H9 (cell line): ENCODE results near the gene FAM170B. TPM values are rescaled to one million over a fixed set of nuclear protein-coding genes. Genes with fewer than 3 reads are reported as not detected.
A peak's percentile ranks its signal among the peaks of the same experiment; 100 is the strongest.

Source experiments
- DNase-seq: peaks from one replicate; pipeline ENCODE4 v3.0.0-alpha.2; 2017
- H2AFZ ChIP-seq: one replicate; pipeline ENCODE4 v1.6.1; 2013; ENCODE audit warnings: mild to moderate bottlenecking, low read length, control low read depth, moderate library complexity
- H2AK5ac ChIP-seq: 2 replicates; pipeline ENCODE4 v1.6.1; 2013; ENCODE audit warnings: low read length, control low read depth, mixed read lengths; ENCODE audit not compliant: insufficient read length
- H2BK120ac ChIP-seq: one replicate; pipeline ENCODE4 v1.6.1; 2013; ENCODE audit warnings: low read depth, mild to moderate bottlenecking, low read length, control low read depth, inconsistent platforms; ENCODE audit not compliant: poor library complexity, severe bottlenecking
- H2BK12ac ChIP-seq: 2 replicates; pipeline ENCODE4 v1.6.1; 2013; ENCODE audit warnings: low read length, control low read depth, mixed read lengths, low read depth; ENCODE audit not compliant: insufficient read length
- H2BK15ac ChIP-seq: 2 replicates; pipeline ENCODE4 v1.6.1; 2013; ENCODE audit warnings: low read depth, low read length, control low read depth
- H2BK20ac ChIP-seq: one replicate; pipeline ENCODE4 v1.6.1; 2013; ENCODE audit warnings: low read depth, mild to moderate bottlenecking, low read length, control low read depth, inconsistent platforms; ENCODE audit not compliant: poor library complexity, severe bottlenecking
- H2BK5ac ChIP-seq: 2 replicates; pipeline ENCODE4 v1.6.1; 2013; ENCODE audit warnings: low read length, control low read depth, mixed read lengths; ENCODE audit not compliant: insufficient read length
- H3K14ac ChIP-seq: 2 replicates; pipeline ENCODE4 v1.6.1; 2013; ENCODE audit warnings: low read length, control low read depth; ENCODE audit not compliant: insufficient read depth
- H3K18ac ChIP-seq: 2 replicates; pipeline ENCODE4 v1.6.1; 2013; ENCODE audit warnings: low read depth, mild to moderate bottlenecking, mixed read lengths, low read length, control low read depth; ENCODE audit not compliant: insufficient read length
- H3K23ac ChIP-seq: 2 replicates; pipeline ENCODE4 v1.6.1; 2013; ENCODE audit warnings: low read length, control low read depth, mixed read lengths, low read depth; ENCODE audit not compliant: insufficient read length
- H3K23me2 ChIP-seq: 2 replicates; pipeline ENCODE4 v1.6.1; 2013; ENCODE audit warnings: low read depth, mild to moderate bottlenecking, mixed read lengths, low read length, control low read depth; ENCODE audit not compliant: insufficient read length, poor library complexity, severe bottlenecking
- H3K27ac ChIP-seq: 2 replicates; pipeline ENCODE4 v1.5.1; 2013; ENCODE audit warnings: low read length, control low read depth, mixed read lengths, low read depth; ENCODE audit not compliant: insufficient read length
- H3K27me3 ChIP-seq: 2 replicates; pipeline ENCODE4 v1.6.1; 2013; ENCODE audit warnings: low read length, control low read depth, inconsistent platforms; ENCODE audit not compliant: insufficient read depth
- H3K4ac ChIP-seq: 2 replicates; pipeline ENCODE4 v1.6.1; 2013; ENCODE audit warnings: low read depth, mild to moderate bottlenecking, control low read depth, inconsistent platforms, low read length, moderate library complexity
- H3K4me1 ChIP-seq: 2 replicates; pipeline ENCODE4 v1.6.1; 2013; ENCODE audit warnings: low read length, control low read depth, inconsistent platforms; ENCODE audit not compliant: insufficient read depth
- H3K4me2 ChIP-seq: 2 replicates; pipeline ENCODE4 v1.6.1; 2013; ENCODE audit warnings: low read length, control low read depth, mixed read lengths; ENCODE audit not compliant: insufficient read length, insufficient read depth
- H3K56ac ChIP-seq: 2 replicates; pipeline ENCODE4 v1.6.1; 2013; ENCODE audit warnings: low read depth, mild to moderate bottlenecking, mixed read lengths, low read length, control low read depth; ENCODE audit not compliant: insufficient read length
- H3K79me1 ChIP-seq: 2 replicates; pipeline ENCODE4 v1.6.1; 2013; ENCODE audit warnings: low read depth, mild to moderate bottlenecking, moderate library complexity, low read length, control low read depth, inconsistent platforms; ENCODE audit not compliant: insufficient read depth, poor library complexity, severe bottlenecking
- H3K79me2 ChIP-seq: 2 replicates; pipeline ENCODE4 v1.6.1; 2013; ENCODE audit warnings: low read length, control low read depth, inconsistent platforms; ENCODE audit not compliant: insufficient read depth
- H3K9ac ChIP-seq: 2 replicates; pipeline ENCODE4 v1.6.1; 2013; ENCODE audit warnings: low read length, control low read depth, mixed read lengths; ENCODE audit not compliant: insufficient read length; ENCODE audit errors: extremely low read depth
- H3K9me3 ChIP-seq: one replicate; pipeline ENCODE4 v1.6.1; 2013; ENCODE audit warnings: low read depth, low read length, inconsistent platforms; ENCODE audit not compliant: control insufficient read depth
- H3T11ph ChIP-seq: one replicate; pipeline ENCODE4 v1.6.1; 2013; ENCODE audit warnings: mild to moderate bottlenecking, low read length, control low read depth, inconsistent platforms
- H4K20me1 ChIP-seq: one replicate; pipeline ENCODE4 v1.6.1; 2013; ENCODE audit not compliant: control insufficient read depth, insufficient read length, insufficient read depth
- H4K5ac ChIP-seq: 2 replicates; pipeline ENCODE4 v1.6.1; 2013; ENCODE audit warnings: low read depth, mild to moderate bottlenecking, mixed read lengths, low read length, control low read depth; ENCODE audit not compliant: insufficient read length
- H4K8ac ChIP-seq: replicated peaks from 2 replicates; pipeline ENCODE4 v1.6.1; 2013; ENCODE audit warnings: low read length, control low read depth, mixed read lengths, low read depth; ENCODE audit not compliant: insufficient read length
- H4K91ac ChIP-seq: 2 replicates; pipeline ENCODE4 v1.6.1; 2013; ENCODE audit warnings: low read depth, mild to moderate bottlenecking, moderate library complexity, mixed read lengths, low read length, control low read depth; ENCODE audit not compliant: insufficient read length
- H3K27ac Mint-ChIP-seq, 3 experiments: 2 replicates in 2 of 3; 3 replicates in 1 of 3; pipeline ENCODE4 v1.8.0; 2020 to 2021; ENCODE audit warnings: mixed read lengths in 3 of 3, mild to moderate bottlenecking in 1 of 3, moderate library complexity in 1 of 3
- H3K27me3 Mint-ChIP-seq: 2 replicates; pipeline ENCODE4 v1.8.0; 2021; ENCODE audit warnings: low read depth, mild to moderate bottlenecking, moderate library complexity, mixed read lengths
- H3K36me3 Mint-ChIP-seq, 3 experiments: 2 replicates in 2 of 3; 3 replicates in 1 of 3; pipeline ENCODE4 v1.8.0; 2020 to 2021; ENCODE audit warnings: low read depth in 3 of 3, mixed read lengths in 3 of 3; ENCODE audit not compliant: insufficient read depth in 1 of 3
- H3K4me1 Mint-ChIP-seq, 2 experiments: 2 replicates each; pipeline ENCODE4 v1.8.0; 2020; ENCODE audit warnings: mixed read lengths in 2 of 2
- H3K4me3 Mint-ChIP-seq, 2 experiments: 2 replicates in 1 of 2; 3 replicates in 1 of 2; pipeline ENCODE4 v1.8.0; 2020 to 2021; ENCODE audit warnings: mild to moderate bottlenecking in 2 of 2, mixed read lengths in 2 of 2, moderate library complexity in 1 of 2
- H3K9me3 Mint-ChIP-seq, 2 experiments: 2 replicates in 1 of 2; 3 replicates in 1 of 2; pipeline ENCODE4 v1.8.0; 2020; ENCODE audit warnings: mild to moderate bottlenecking in 2 of 2, mixed read lengths in 2 of 2, moderate library complexity in 1 of 2
- WGBS: extraction: QIAGEN DNeasy Blood & Tissue Kit; methylation state at CpG from one replicate; pipeline ENCODE4 v1.1.7; 2013; ENCODE audit warnings: missing lambda C conversion rate, low lambda C conversion rate, mixed read lengths; ENCODE audit not compliant: insufficient read length; ENCODE audit errors: extremely low coverage; 5-methylcytosine and 5-hydroxymethylcytosine counted together
- total RNA-seq: library from RNA; stranded (reverse); gene quantifications from 2 replicates; pipeline ENCODE4 v1.2.1, GENCODE V29; 2021
- TF ChIP-seq, protein P1 (sequence below): fragments of 200-600 bp; sonication (generic); conservative IDR thresholded peaks from 3 replicates; pipeline ENCODE4 v1.8.0; 2021; ENCODE audit warnings: antibody characterized with exemption, mild to moderate bottlenecking

The FAM170B gene
- total RNA-seq, 1 experiment from 2014 or later, result not detected

DNA sequence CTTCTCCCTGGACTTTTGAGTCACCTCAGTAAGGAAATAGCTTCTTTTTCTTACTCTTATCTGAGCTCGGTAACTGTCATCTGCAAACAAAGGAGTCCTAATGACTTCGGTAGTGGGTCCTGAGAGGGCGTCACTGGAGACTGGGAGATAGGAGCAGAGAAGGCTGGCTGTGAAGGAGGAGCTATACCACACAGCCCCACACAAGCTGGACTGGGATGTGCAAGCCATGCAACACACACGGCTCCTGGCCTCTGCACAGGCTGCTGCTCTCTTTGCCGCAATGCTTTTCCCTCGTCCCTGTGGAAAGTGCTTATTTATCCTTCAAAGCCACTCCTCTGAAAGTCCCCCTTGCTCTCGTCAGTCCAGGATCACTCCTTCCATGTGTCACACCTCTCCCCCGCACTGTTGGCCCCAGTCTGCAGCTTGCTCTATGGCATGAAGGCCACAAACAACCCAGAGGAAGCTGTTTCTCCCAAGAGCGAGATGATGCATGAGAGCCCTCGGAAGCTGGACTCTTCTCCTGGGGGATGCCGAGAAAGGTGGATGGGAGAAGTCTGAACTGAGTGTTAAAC, 39.5 kb upstream of the FAM170B start:
- Histone ChIP-seq H4K8ac (no peak overlapping the region), H2BK15ac (no peak overlapping the region), H3K27me3 (no peaks in the 10 kb centered on the region), H3K9ac (no peak overlapping the region), H3K18ac (no peak overlapping the region), H2AFZ (no peak overlapping the region), H3K27ac (no peak overlapping the region), H2BK5ac (no peak overlapping the region), H2BK20ac (no peak overlapping the region), H3K79me1 (no peaks in the 10 kb centered on the region), H3K23ac (no peak overlapping the region), H3K79me2 (no peaks in the 10 kb centered on the region), H4K5ac (no peak overlapping the region), H3K4me1 (no peaks in the 10 kb centered on the region), H3K56ac (no peak overlapping the region), H3K14ac (no peak overlapping the region), H3K23me2 (no peaks in the 10 kb centered on the region), H3T11ph (no peak overlapping the region), H2AK5ac (no peak overlapping the region), H3K9me3 (no peaks in the 10 kb centered on the region), H2BK12ac (no peak overlapping the region), H3K4ac (no peak overlapping the region), H3K4me2 (no peak overlapping the region), H2BK120ac (no peak overlapping the region), H4K20me1 (no peaks in the 10 kb centered on the region), H4K91ac (no peak overlapping the region)
- WGBS, result no CpG with 5 or more reads among the region's 11 CpGs
- no peak overlapping the region for H3K4me3 Mint-ChIP-seq
- H3K9me3 Mint-ChIP-seq, result 0 out of 5 replicates have a peak, but pooled peaks cover 0 to 3% of the 10 kb centered on the region in 2 experiments
- no peaks in the 10 kb centered on the region for H3K27me3 Mint-ChIP-seq
- no peaks in the 10 kb centered on the region; a peak in 1 of 7 replicates for H3K36me3 Mint-ChIP-seq
- no peak for DNase-seq
- peaks cover 5 to 10% of the 10 kb centered on the region in 2 experiments for H3K4me1 Mint-ChIP-seq
- TF ChIP-seq, protein P1, sequence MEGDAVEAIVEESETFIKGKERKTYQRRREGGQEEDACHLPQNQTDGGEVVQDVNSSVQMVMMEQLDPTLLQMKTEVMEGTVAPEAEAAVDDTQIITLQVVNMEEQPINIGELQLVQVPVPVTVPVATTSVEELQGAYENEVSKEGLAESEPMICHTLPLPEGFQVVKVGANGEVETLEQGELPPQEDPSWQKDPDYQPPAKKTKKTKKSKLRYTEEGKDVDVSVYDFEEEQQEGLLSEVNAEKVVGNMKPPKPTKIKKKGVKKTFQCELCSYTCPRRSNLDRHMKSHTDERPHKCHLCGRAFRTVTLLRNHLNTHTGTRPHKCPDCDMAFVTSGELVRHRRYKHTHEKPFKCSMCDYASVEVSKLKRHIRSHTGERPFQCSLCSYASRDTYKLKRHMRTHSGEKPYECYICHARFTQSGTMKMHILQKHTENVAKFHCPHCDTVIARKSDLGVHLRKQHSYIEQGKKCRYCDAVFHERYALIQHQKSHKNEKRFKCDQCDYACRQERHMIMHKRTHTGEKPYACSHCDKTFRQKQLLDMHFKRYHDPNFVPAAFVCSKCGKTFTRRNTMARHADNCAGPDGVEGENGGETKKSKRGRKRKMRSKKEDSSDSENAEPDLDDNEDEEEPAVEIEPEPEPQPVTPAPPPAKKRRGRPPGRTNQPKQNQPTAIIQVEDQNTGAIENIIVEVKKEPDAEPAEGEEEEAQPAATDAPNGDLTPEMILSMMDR, result no peak
- peak overlapping the region in 1 of 3 experiments; percentile 69; a peak in 3 of 7 replicates for H3K27ac Mint-ChIP-seq
